Neural progenitor cell (in vitro differentiated cells): ENCODE results near the gene RARG. TPM values are rescaled to one million over a fixed set of nuclear protein-coding genes. Genes with fewer than 3 reads are reported as not detected.
"Not testable (repeated sequence)": the region's sequence is repeated elsewhere in the genome, so short reads cannot be mapped to it uniquely, and the experiment has no call there.

ENCODE experiments used
- DNase-seq: peaks from one replicate; pipeline ENCODE4 v3.0.0-alpha.2; 2016; ENCODE audit warnings: low spot score
- H2AFZ ChIP-seq: fragments of 200-600 bp; sonication (generic); replicated peaks from 2 replicates; pipeline ENCODE4 v1.6.1; 2016; ENCODE audit warnings: antibody characterized with exemption
- H3F3A ChIP-seq: fragments of 200-600 bp; sonication (generic); 2 replicates; pipeline ENCODE4 v1.6.1; 2016; ENCODE audit warnings: antibody characterized with exemption, low read depth
- H3K27ac ChIP-seq: fragments of 200-600 bp; sonication (generic); 2 replicates; pipeline ENCODE4 v1.5.1; 2016; ENCODE audit warnings: mild to moderate bottlenecking
- H3K27me3 ChIP-seq: fragments of 200-600 bp; sonication (generic); 2 replicates; pipeline ENCODE4 v1.6.1; 2016; ENCODE audit warnings: mild to moderate bottlenecking, moderate library complexity
- H3K36me3 ChIP-seq: fragments of 200-600 bp; sonication (generic); 2 replicates; pipeline ENCODE4 v1.5.1; 2016
- H3K4me1 ChIP-seq: fragments of 200-600 bp; sonication (generic); 2 replicates; pipeline ENCODE4 v1.6.1; 2016; ENCODE audit warnings: mixed run types
- H3K4me2 ChIP-seq: fragments of 200-600 bp; sonication (generic); 2 replicates; pipeline ENCODE4 v1.6.1; 2016
- H3K4me3 ChIP-seq: fragments of 200-600 bp; sonication (generic); 2 replicates; pipeline ENCODE4 v1.5.1; 2016
- H3K79me2 ChIP-seq: fragments of 200-600 bp; sonication (generic); 2 replicates; pipeline ENCODE4 v1.6.1; 2016; ENCODE audit warnings: low read depth
- H3K9ac ChIP-seq: fragments of 200-600 bp; sonication (generic); 2 replicates; pipeline ENCODE4 v1.6.1; 2016
- H3K9me3 ChIP-seq: fragments of 200-600 bp; sonication (generic); 2 replicates; pipeline ENCODE4 v1.5.1; 2016; ENCODE audit warnings: low read depth
- H4K20me1 ChIP-seq: fragments of 200-600 bp; sonication (generic); 2 replicates; pipeline ENCODE4 v1.6.1; 2016; ENCODE audit warnings: low read depth
- H3K27ac Mint-ChIP-seq: 3 replicates; pipeline ENCODE4 v1.8.0; 2021; ENCODE audit warnings: mixed read lengths
- H3K27me3 Mint-ChIP-seq: 2 replicates; pipeline ENCODE4 v1.8.0; 2022; ENCODE audit warnings: low read depth, mild to moderate bottlenecking, inconsistent platforms, moderate library complexity, mixed read lengths; ENCODE audit not compliant: insufficient read depth
- H3K36me3 Mint-ChIP-seq: 3 replicates; pipeline ENCODE4 v1.8.0; 2021; ENCODE audit warnings: mixed read lengths
- H3K4me1 Mint-ChIP-seq: 3 replicates; pipeline ENCODE4 v1.8.0; 2021; ENCODE audit warnings: mixed read lengths
- H3K4me3 Mint-ChIP-seq: 3 replicates; pipeline ENCODE4 v1.8.0; 2021; ENCODE audit warnings: mild to moderate bottlenecking, moderate library complexity, mixed read lengths
- H3K9me3 Mint-ChIP-seq: 3 replicates; pipeline ENCODE4 v1.8.0; 2020; ENCODE audit warnings: mixed read lengths
- EZH2 ChIP-seq: fragments of 200-600 bp; sonication (generic); IDR thresholded peaks from 2 replicates; pipeline ENCODE4 v1.6.1; 2017; ENCODE audit warnings: antibody characterized with exemption, mild to moderate bottlenecking, moderate library complexity
- EZH2phosphoT487 ChIP-seq: fragments of 200-600 bp; sonication (generic); IDR thresholded peaks from 2 replicates; pipeline ENCODE4 v1.6.1; 2017; ENCODE audit warnings: antibody characterized with exemption
- total RNA-seq: library from RNA; depleted of rRNA; stranded (reverse); fragments of >200 nt; gene quantifications from 2 replicates; pipeline ENCODE4 v1.2.3, GENCODE V29; 2015; ENCODE audit warnings: low replicate concordance
- TF ChIP-seq, protein P1 (sequence below): fragments of 200-600 bp; sonication (generic); IDR thresholded peaks from 2 replicates; pipeline ENCODE4 v1.5.1; 2017; ENCODE audit warnings: antibody characterized with exemption, mild to moderate bottlenecking

The RARG gene
- total RNA-seq, 1 donor from 2014 or later: 17.0 TPM

DNA sequence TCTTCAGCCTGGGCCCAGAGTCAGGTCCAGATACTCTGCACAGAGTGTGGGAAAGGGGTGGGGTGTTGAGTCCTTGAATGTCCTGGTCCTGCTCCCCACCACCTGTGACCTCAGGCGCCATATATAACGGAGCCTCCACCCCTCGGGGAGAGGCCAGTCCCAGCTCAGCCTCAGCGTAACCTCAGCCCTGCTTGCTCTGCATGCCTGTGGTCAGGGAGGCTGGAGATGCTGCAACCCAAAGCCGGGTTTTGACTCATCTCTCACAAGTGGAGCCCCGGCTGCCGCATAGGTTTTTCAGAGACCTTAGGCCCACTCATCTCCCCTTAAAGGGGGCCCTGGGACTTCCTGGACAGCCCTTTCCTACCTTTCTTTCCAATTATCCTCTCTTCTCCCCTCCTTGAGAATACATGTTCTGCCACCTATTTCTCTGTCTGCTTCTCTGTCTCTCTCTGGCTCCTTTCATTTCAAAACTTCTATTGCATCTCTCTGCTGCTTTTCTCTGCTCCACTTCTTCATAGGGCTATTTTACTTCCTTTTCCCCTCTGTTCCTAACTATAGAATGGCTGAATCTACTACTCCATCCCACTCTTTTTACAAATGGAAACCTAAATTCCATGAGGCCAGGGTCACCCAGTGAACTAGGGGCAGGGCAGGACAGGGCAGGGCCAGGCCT, 26.1 kb downstream of the RARG start:
- Mint-ChIP-seq H3K4me3 (no peak overlapping the region), H3K36me3 (no peaks in the 10 kb centered on the region), H3K9me3 (no peaks in the 10 kb centered on the region), H3K27ac (no peak overlapping the region), H3K4me1 (peaks cover 17% of the 10 kb centered on the region), H3K27me3 (peaks cover 6% of the 10 kb centered on the region)
- Histone ChIP-seq H3K4me3 (no peak overlapping the region), H3K27ac (no peak overlapping the region), H3K27me3 (peaks cover 13% of the 10 kb centered on the region), H2AFZ (no peak overlapping the region), H3K36me3 (no peaks in the 10 kb centered on the region), H3K9ac (no peak overlapping the region), H3K4me1 (no peaks in the 10 kb centered on the region), H3K4me2 (no peak overlapping the region), H4K20me1 (no peaks in the 10 kb centered on the region), H3K9me3 (no peaks in the 10 kb centered on the region), H3K79me2 (no peaks in the 10 kb centered on the region), H3F3A (peaks cover 7% of the 10 kb centered on the region)
- TF ChIP-seq, protein P1, sequence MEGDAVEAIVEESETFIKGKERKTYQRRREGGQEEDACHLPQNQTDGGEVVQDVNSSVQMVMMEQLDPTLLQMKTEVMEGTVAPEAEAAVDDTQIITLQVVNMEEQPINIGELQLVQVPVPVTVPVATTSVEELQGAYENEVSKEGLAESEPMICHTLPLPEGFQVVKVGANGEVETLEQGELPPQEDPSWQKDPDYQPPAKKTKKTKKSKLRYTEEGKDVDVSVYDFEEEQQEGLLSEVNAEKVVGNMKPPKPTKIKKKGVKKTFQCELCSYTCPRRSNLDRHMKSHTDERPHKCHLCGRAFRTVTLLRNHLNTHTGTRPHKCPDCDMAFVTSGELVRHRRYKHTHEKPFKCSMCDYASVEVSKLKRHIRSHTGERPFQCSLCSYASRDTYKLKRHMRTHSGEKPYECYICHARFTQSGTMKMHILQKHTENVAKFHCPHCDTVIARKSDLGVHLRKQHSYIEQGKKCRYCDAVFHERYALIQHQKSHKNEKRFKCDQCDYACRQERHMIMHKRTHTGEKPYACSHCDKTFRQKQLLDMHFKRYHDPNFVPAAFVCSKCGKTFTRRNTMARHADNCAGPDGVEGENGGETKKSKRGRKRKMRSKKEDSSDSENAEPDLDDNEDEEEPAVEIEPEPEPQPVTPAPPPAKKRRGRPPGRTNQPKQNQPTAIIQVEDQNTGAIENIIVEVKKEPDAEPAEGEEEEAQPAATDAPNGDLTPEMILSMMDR: no peak
- TF ChIP-seq EZH2: no peak
- TF ChIP-seq EZH2phosphoT487: no peak
- DNase-seq: no peak

DNA sequence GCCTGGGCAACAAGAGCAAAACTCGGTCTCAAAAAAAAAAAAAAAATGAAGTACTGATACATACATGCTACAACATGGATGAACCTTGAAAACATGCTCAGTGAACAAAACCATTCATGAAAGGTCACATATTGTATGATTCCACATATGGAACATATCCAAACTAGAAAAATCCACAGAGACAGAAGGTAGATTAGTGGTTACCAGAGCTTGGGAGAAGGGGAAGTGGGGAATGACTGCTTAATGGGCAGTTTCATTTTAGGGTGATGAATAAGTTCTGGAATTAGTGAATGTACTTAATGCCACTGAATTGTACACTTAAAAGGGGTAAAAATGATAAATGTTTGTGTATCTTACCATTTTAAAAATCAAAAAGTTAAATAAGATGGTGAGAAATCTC, 27.7 kb downstream of the RARG start:
- H3K79me2 ChIP-seq: no peaks in the 10 kb centered on the region
- H3K27me3 Mint-ChIP-seq: peaks cover 10% of the 10 kb centered on the region
- DNase-seq: no peak
- no peak overlapping the region for H3K4me2 ChIP-seq
- H3K9ac ChIP-seq: no peak overlapping the region
- H3K36me3 ChIP-seq: no peaks in the 10 kb centered on the region
- H3K4me1 ChIP-seq: no peaks in the 10 kb centered on the region
- no peaks in the 10 kb centered on the region for H3K36me3 Mint-ChIP-seq
- H4K20me1 ChIP-seq: no peaks in the 10 kb centered on the region
- H3K27me3 ChIP-seq: peaks cover 28% of the 10 kb centered on the region
- H3K4me3 Mint-ChIP-seq: no peak overlapping the region
- H2AFZ ChIP-seq: no peak overlapping the region
- no peak overlapping the region for H3K27ac Mint-ChIP-seq
- H3K27ac ChIP-seq: no peak overlapping the region
- H3F3A ChIP-seq: peaks cover 7% of the 10 kb centered on the region
- no peaks in the 10 kb centered on the region for H3K9me3 Mint-ChIP-seq
- H3K9me3 ChIP-seq: no peaks in the 10 kb centered on the region
- H3K4me3 ChIP-seq: no peak overlapping the region
- TF ChIP-seq EZH2 (no peak), EZH2phosphoT487 (no peak)
- TF ChIP-seq, protein P1: no peak
- peaks cover 21% of the 10 kb centered on the region for H3K4me1 Mint-ChIP-seq

DNA sequence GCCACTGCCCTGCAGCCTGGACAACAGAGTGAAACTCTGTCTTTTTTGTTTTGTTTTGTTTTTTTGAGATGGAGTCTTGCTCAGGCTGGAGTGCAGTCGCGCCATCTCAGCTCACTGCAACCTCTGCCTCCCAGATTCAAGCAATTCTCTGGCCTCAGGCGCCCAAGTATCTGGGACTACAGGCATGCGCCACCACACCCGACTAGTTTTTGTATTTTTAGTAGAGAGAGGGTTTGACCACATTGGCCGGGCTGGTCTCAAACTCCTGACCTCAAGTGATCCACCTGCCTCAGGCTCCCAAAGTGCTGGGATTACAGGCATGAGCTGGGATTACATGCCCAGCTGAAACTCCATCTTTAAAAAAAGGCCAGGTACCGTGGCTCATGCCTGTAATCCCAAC, 29.7 kb downstream of the RARG start:
- H3K4me2 ChIP-seq, H3K9me3 ChIP-seq, H3F3A ChIP-seq, H3K4me3 Mint-ChIP-seq, H3K9ac ChIP-seq, H3K36me3 ChIP-seq, H3K27ac Mint-ChIP-seq, H3K36me3 Mint-ChIP-seq, DNase-seq, H3K9me3 Mint-ChIP-seq, H3K4me3 ChIP-seq, H4K20me1 ChIP-seq, H3K27ac ChIP-seq, H3K4me1 ChIP-seq, H2AFZ ChIP-seq, H3K79me2 ChIP-seq: not testable (repeated sequence)
- H3K27me3 ChIP-seq: peaks cover 49% of the 10 kb centered on the region
- peaks cover 12% of the 10 kb centered on the region for H3K4me1 Mint-ChIP-seq
- H3K27me3 Mint-ChIP-seq: peaks cover 21% of the 10 kb centered on the region

DNA sequence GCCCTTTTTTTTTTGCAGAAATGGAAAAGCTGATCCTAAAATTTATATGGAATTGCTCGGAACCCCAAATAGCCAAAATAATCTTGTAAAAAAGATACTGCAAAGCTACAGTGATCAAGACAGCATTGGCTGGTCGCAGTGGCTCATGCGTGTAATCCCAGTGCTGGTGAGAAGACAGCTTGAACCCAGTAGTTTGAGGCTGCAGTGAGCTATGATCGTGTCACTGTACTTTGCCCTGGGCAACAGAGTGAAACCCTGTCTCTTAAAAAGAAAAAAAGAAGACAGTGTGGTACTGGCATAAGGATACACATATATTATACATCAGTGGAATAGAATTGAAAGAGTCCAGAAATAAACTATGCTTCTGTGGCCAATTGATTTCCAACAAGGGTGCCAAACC, 30.4 kb downstream of the RARG start:
- TF ChIP-seq EZH2 (no peak), EZH2phosphoT487 (no peak)
- TF ChIP-seq, protein P1: no peak
- H3K79me2 ChIP-seq: no peaks in the 10 kb centered on the region
- H3K4me1 ChIP-seq: no peaks in the 10 kb centered on the region
- H3K4me2 ChIP-seq: no peak overlapping the region
- H3F3A ChIP-seq: no peaks in the 10 kb centered on the region
- no peak overlapping the region for H3K4me3 Mint-ChIP-seq
- no peaks in the 10 kb centered on the region for H3K36me3 ChIP-seq
- H3K4me1 Mint-ChIP-seq: peaks cover 12% of the 10 kb centered on the region
- no peak overlapping the region for H3K27ac ChIP-seq
- H2AFZ ChIP-seq: no peak overlapping the region
- H3K9me3 Mint-ChIP-seq: no peaks in the 10 kb centered on the region
- no peaks in the 10 kb centered on the region for H3K36me3 Mint-ChIP-seq
- no peaks in the 10 kb centered on the region for H3K9me3 ChIP-seq
- H3K27me3 Mint-ChIP-seq: peaks cover 18% of the 10 kb centered on the region
- no peak for DNase-seq
- H3K27ac Mint-ChIP-seq: no peak overlapping the region
- no peak overlapping the region for H3K4me3 ChIP-seq
- H3K27me3 ChIP-seq: peaks cover 56% of the 10 kb centered on the region
- H3K9ac ChIP-seq: no peak overlapping the region
- no peaks in the 10 kb centered on the region for H4K20me1 ChIP-seq
